ENCODE results near the gene DCXR. TPM values are rescaled to one million over a fixed set of nuclear protein-coding genes. Genes with fewer than 3 reads are reported as not detected.
A peak's percentile ranks its signal among the peaks of the same experiment; 100 is the strongest.

The DCXR gene
- total and polyA plus RNA-seq, 10 of the 15 experiments (the other 5 are each of a cell fraction or from before 2014, with no cell fraction given), result 12.3 to 139 (median 88.9) TPM

GRCh38 chr17:82007495-82008257 is 29.8 kb downstream of the DCXR start:
- CTCF ChIA-PET, result no interaction called here
- intact Hi-C loops (cut with micrococcal nuclease; ENCODE audit: unreplicated experiment) (no loop called here), in situ Hi-C loops (cut with MboI) (no loop called here)
- no peaks in the 10 kb centered on the region for H4K20me1 ChIP-seq (ENCODE audit: control insufficient read depth, insufficient read depth)
- no TSS peak for BruUV-seq (replicated peaks)
- RAD21 ChIA-PET (ENCODE audit: unreplicated experiment), result no interaction called here
- DNase-seq (ENCODE audit: low read depth, low spot score) (no peak), ATAC-seq (no peak), FAIRE-seq (no peak)
- no peaks in the 10 kb centered on the region for H3K4me1 ChIP-seq (ENCODE audit: control insufficient read depth, insufficient read depth, low read length)
- no peak overlapping the region for H3K27ac ChIP-seq (ENCODE audit: control insufficient read depth, insufficient read depth)
- no peak overlapping the region for H3K4me2 ChIP-seq (ENCODE audit: control insufficient read depth, insufficient read depth)
- no peak overlapping the region for H3K4me3 ChIP-seq
- no peaks in the 10 kb centered on the region for H3K27me3 ChIP-seq (replicated peaks in 1 of 2; ENCODE audit: control insufficient read depth in 2 of 2, insufficient read depth in 2 of 2, low read length in 1 of 2)
- H3K9me3 ChIP-seq (replicated peaks; ENCODE audit: control insufficient read depth, insufficient read depth, low read length), result no peaks in the 10 kb centered on the region
- TF ChIP-seq POLR2A (IDR thresholded peaks at IDR 0.05; ENCODE audit: low read depth, low read length), result peak; percentile 38; the same call in 1 of the 2 replicates
- no peak for TF ChIP-seq IKZF1 (conservative IDR thresholded peaks at IDR 0.05)
- no peak for TF ChIP-seq CTCF (IDR thresholded peaks at IDR 0.05 in 2 of 3, conservative IDR thresholded peaks at IDR 0.05 in 1 of 3; ENCODE audit: control insufficient read depth in 2 of 3, extremely low read depth in 1 of 3, insufficient read depth in 1 of 3, low read depth in 3 of 3, low read length in 3 of 3)
- no peak for TF ChIP-seq IRF4 (IDR thresholded peaks at IDR 0.05; ENCODE audit: low read depth, low read length)
- TF ChIP-seq USF2 (IDR thresholded peaks at IDR 0.05; ENCODE audit: borderline replicate concordance, low read depth, low read length), result no peak
- TF ChIP-seq IKZF2 (IDR thresholded peaks at IDR 0.05), result no peak
- no peak for TF ChIP-seq BCL3 (IDR thresholded peaks at IDR 0.05; ENCODE audit: borderline replicate concordance, insufficient read depth, low read depth, low read length, poor library complexity, severe bottlenecking)
- TF ChIP-seq MYB (IDR thresholded peaks at IDR 0.05; ENCODE audit: borderline replicate concordance, low read depth, low read length), result no peak
- no peak overlapping the region for H2AFZ ChIP-seq (ENCODE audit: control insufficient read depth, low read depth, low read length)
- no peaks in the 10 kb centered on the region for H3K36me3 ChIP-seq (ENCODE audit: control insufficient read depth in 2 of 2, insufficient read depth in 2 of 2, low read length in 1 of 2)
- no peak overlapping the region for H3K9ac ChIP-seq (ENCODE audit: control insufficient read depth, insufficient read depth, low read length)
- POLR2A ChIA-PET, result no interaction called here
- H3K79me2 ChIP-seq (ENCODE audit: control insufficient read depth, insufficient read depth, low read length), result no peaks in the 10 kb centered on the region
- SMC1A ChIA-PET (ENCODE audit: uncharacterized antibody, unreplicated experiment), result no interaction called here
- WGBS (ENCODE audit: insufficient coverage, insufficient replicate concordance, low lambda C conversion rate, missing lambda C conversion rate), result 63% methylated on average over 30 of the region's 30 CpGs
